GM12873 (cell line): ENCODE data around the gene OR2T11.
"Not testable (repeated sequence)": the region's sequence is repeated elsewhere in the genome, so short reads cannot be mapped to it uniquely, and the experiment has no call there.

Experiments
- CTCF ChIP-seq: IDR thresholded peaks from 2 replicates; pipeline ENCODE4 v1.5.1; 2012; ENCODE audit warnings: low read depth, mild to moderate bottlenecking, moderate library complexity, low read length, control low read depth; ENCODE audit not compliant: insufficient read depth; ENCODE audit errors: missing control alignments

The OR2T11 gene

GRCh38 chr1:248592655-248593054 is 42.2 kb downstream of the OR2T11 start:
- TF ChIP-seq CTCF = no peak

DNA sequence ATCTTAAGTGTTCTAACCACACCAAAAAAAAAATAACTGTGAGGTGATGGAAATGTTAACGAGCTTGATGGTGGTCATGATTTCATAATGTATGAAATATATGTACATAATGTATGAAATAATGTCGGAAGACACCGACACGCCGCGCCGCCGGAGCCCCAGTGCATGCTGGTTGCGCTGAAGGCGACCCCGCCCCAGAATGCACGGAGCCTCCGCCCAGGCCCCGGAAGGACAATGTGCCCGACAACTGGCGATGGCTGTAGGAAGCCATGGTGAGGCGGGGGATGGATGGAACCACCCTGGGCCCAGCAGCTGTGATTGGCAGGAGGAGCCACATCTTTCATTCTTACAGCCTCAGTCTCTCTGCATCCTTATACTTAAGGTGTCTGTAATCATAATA is 44.8 kb downstream of the OR2T11 start:
- no peak for TF ChIP-seq CTCF

DNA sequence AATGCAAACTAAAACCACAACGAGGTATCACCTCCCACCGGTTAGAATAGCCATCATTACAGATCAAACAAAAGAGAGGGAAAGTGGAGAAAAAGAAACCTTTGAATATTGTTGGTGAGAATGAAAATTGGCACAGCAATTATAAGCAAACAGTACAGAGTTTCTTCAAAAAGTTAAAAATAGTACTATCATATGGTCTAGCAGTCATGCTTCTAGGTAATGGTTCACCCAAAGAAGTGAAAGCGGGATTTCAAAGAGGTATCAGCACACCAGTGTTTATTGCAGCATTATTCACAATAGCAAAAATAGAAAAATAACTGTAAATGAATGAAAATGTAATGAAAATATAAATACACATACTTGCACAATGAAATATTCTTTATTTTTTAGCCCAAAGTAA is 45.6 kb downstream of the OR2T11 start:
- TF ChIP-seq CTCF = no peak

GRCh38 chr1:248585266-248585665 is 49.6 kb downstream of the OR2T11 start:
- TF ChIP-seq CTCF = no peak

DNA sequence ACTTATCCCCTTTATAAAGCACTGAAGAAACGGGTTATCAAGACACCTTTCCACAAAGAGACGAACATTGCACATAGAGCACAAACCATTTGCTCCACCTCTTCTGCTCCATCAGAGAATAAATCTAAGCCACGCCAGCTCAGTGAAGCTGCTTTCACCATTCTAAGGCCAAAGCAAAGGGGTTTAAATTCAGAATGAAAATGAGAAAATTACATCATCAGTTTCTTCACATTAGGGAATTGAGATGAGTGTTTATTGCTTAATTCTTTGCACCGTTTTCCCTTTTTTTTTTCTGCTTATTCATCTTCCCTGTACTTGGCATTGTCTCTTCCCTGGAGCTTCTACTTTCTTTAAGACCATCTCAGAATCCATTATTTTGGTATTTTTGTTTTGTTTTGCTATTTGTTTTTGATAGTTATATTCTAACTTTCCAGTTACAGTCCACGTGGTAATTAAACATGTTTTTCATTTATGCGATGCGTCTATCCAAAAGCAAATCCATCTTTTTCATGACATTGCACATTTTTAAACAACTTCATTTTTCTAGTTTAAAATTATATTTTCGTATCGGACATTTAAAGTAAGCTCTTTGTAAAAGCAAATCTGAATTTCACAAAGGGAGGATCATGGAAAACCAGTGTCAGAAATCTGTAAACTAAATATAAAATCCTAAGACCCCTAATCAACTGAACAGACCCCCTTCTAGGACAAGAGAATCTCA is 58.5 kb downstream of the OR2T11 start:
- no peak for TF ChIP-seq CTCF

- TF ChIP-seq CTCF = not testable (repeated sequence)
These were observed 60.2 kb downstream of the OR2T11 start, which contains the start of gene OR2T34 for GRCh38 chr1:248574657-248575056. Gene OR2T34, minus strand, starts transcription at chr1:248574757. Its CDS starts 0 bp downstream, at chr1:248574757.
